GM13977 (cell line): ENCODE results near the gene NAV3.

Experiments used
- DNase-seq: peaks from one replicate; pipeline ENCODE4 v3.0.0; 2012; ENCODE audit warnings: low spot score
- in situ Hi-C: fragments of 300-500 bp; cut with MboI; formaldehyde crosslinking; loops from one replicate; pipeline ENCODE4 v1.12.0; 2022; ENCODE audit warnings: low sequenced_read_pairs, low pct_unique_long_range_greater_than_20kb, mixed read lengths, inconsistent platforms; ENCODE audit not compliant: unreplicated experiment
- TF ChIP-seq, protein P1 (sequence below): IDR thresholded peaks from 2 replicates; pipeline ENCODE4 v1.5.1; 2012; ENCODE audit warnings: mild to moderate bottlenecking, control low read depth; ENCODE audit not compliant: insufficient read depth; ENCODE audit errors: extremely low read depth, missing control alignments

NAV3 gene

DNA sequence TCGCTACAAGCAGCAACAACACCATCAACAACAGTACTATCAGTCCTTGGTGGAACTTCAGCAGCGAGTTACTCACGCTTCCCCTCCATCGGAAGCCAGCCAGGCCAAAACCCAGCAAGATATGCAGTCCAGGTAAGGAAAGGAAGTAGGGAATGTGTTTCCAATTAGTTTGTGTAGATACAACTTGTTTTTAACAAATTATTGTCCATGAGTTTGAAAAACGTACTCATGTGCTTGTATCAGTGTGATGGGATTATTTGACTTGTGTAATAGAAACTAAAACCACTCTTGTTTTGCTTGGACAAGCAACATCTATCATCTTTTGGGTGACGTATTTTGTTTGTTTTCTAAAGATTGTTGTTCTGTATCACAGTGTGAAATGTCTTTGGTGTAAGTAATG lies 137.9 kb downstream of the NAV3 start:
- TF ChIP-seq, protein P1, sequence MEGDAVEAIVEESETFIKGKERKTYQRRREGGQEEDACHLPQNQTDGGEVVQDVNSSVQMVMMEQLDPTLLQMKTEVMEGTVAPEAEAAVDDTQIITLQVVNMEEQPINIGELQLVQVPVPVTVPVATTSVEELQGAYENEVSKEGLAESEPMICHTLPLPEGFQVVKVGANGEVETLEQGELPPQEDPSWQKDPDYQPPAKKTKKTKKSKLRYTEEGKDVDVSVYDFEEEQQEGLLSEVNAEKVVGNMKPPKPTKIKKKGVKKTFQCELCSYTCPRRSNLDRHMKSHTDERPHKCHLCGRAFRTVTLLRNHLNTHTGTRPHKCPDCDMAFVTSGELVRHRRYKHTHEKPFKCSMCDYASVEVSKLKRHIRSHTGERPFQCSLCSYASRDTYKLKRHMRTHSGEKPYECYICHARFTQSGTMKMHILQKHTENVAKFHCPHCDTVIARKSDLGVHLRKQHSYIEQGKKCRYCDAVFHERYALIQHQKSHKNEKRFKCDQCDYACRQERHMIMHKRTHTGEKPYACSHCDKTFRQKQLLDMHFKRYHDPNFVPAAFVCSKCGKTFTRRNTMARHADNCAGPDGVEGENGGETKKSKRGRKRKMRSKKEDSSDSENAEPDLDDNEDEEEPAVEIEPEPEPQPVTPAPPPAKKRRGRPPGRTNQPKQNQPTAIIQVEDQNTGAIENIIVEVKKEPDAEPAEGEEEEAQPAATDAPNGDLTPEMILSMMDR: no peak
- no peak for DNase-seq
- in situ Hi-C loops: no loop called here

DNA sequence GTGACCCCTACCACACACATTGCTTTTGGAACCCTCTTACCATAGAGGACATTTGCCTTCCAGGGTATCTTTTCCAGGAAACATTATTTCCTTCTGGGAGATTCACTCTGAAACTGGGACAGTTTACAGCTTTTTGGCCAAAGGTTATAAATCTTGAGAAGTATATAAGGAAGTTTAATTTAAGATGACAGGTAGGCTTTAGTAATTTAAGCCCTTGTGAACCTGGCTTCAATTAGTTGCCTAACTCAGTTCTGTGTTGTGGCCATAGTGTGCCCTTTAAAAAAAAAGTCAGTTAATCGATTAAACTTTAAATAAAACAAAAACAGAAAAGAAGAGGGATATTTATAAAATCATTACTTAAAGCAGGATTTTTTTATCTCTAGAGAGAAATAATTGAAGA lies 142.9 kb downstream of the NAV3 start:
- TF ChIP-seq, protein P1: no peak
- in situ Hi-C loops: no loop called here
- DNase-seq: no peak

DNA sequence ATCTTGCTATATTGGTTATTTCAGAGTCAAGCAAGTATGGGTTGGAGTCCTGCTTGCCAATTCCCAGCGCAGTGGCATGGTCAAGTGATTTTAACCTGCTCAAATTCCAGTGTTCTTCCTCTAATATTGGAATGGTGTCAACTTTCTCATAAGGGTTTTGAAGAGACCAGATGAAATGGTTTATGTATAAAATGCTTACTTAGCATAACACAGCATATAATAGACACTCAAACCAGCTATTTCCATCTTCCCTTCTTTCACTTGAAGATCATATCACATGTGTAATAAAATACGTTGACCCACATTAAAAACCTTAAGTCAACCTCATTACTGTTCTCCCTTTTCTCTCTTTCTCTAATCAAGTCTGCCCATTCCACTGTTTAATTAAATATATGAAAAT lies 144.0 kb downstream of the NAV3 start:
- TF ChIP-seq, protein P1: no peak
- in situ Hi-C loops: no loop called here
- no peak for DNase-seq

DNA sequence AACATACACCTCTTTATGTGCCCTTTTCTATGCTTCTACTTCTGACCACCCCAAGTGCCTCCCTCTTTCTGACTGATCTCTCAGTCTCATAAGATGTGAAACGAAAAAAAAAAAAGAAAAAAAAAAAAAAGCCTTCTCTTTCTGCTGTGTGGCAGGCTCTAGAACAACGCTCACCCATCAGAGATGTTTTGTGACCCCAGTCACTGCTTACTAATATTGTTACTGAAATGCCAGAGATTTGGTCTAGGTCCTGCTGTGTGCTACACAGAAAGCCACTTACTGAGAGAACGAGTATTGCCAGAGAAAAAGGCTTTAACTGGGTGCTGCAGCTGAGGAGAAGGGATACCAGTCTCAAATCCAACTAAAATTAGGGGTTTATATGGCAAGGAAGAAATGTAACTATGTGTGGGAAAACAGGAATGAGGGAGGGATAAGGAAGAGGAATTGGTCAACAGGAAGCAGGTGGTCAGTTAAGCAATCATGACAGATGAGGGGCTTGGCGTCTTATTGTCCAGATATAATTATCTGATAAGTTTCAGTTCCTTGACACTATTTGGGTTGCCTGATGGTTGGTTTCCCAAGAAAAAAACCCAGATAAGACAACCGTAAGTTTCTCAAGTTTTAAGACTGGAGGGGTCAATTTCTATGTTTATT lies 149.0 kb downstream of the NAV3 start:
- in situ Hi-C loops: no loop called here
- no peak for DNase-seq
- TF ChIP-seq, protein P1: no peak

DNA sequence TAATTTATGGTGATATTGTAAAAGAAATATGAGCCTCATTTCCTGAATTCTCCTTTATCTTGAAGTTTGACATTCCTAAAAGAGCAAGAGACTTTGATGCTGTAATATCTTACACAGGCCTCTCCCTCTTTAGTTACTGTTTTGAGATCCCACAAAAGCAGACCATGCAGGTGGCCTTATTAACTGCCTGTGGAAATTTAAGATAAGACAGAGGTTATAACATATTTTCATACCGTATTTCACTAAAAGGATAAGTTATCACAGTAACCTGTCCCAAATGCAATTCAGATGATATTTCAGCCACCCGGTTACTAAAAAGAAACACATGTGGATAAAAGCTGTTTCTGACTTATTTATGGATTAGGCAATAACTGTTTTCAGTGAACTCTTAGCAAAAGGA lies 150.1 kb downstream of the NAV3 start:
- no peak for DNase-seq
- in situ Hi-C loops: no loop called here
- TF ChIP-seq, protein P1: no peak

DNA sequence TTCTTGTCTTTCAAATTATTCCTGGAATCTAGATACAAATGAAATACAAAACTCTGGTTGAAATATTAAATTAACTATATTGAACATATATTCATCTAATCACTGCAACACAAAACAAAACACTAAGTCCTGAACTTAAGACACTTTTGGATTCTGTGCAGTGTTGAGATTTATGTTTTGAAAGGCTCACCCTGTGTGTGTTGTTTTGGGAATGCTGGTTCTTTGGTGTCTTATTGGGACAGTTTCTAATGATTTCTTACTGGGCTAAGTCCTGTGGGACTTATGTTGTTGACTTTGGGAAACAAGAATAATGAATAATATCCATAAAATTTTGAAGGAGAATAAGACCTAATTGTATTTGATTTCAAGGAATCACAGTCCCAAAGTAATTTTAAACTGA lies 153.2 kb downstream of the NAV3 start:
- TF ChIP-seq, protein P1: no peak
- in situ Hi-C loops: no loop called here
- no peak for DNase-seq
